ENCODE measurements around the gene WDR38. TPM values are rescaled to one million over a fixed set of nuclear protein-coding genes. Genes with fewer than 3 reads are reported as not detected.

Gene WDR38
- total RNA-seq, 1 experiment from 2014 or later, result not detected

GRCh38 chr9:124882231-124882630, 29.0 kb downstream of the WDR38 start:
- no peak for DNase-seq (ENCODE audit: low spot score)

DNA sequence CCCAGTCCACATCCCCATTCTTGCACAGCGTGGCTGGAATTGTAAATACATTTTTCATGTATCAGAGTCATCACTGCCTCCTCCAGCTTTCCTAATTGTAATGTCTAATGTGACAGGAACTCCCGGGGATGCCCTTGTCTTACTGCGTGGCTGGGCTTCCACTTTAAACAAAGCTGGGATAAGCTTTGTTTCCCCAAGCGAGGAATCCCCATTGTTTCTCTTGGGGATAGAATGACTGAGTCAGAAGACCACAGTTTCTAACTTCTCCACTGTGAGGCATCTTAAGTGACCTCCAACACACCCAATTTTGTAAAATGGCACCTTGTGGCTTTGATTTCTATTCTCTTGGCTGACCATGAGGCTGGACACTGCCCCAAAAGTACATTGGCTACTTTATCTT, 31.1 kb downstream of the WDR38 start:
- DNase-seq (ENCODE audit: low spot score), result no peak

- no peak for DNase-seq (ENCODE audit: low spot score)
Observed at GRCh38 chr9:124885551-124885950, 32.3 kb downstream of the WDR38 start.

- DNase-seq (ENCODE audit: low spot score), result no peak
Observed at GRCh38 chr9:124886461-124886860, 33.2 kb downstream of the WDR38 start.

DNA sequence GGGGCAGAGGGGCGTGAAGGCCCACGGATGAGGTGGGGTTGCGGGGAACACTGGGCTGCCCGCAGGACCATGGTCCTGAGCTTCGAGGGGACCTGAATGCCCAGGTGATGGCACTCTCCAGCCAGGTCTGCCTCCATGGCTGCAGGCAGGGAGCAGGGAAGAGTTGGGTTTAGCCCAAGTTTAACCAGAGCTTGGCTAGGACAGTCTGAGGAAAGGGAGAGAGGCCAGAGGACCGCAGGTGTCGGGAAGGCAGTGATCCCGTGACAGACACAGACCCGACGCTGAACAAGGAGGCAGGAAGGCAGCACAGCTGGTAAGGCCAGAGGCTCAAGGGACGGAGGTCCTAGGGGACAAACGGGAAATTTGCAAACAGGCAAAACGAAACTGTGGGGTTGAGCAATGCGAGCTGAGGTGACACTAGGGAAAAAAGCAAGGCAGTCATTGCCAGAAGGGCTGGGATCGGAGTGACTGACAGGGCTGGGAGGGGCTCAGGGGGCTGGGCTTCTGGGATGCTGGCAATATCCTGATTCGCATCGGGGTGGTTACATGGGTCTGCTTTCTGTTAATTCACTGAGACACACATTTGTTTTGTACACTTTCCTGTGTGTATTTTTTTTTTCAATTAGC, 33.7 kb downstream of the WDR38 start:
- DNase-seq (ENCODE audit: low spot score), result no peak

DNA sequence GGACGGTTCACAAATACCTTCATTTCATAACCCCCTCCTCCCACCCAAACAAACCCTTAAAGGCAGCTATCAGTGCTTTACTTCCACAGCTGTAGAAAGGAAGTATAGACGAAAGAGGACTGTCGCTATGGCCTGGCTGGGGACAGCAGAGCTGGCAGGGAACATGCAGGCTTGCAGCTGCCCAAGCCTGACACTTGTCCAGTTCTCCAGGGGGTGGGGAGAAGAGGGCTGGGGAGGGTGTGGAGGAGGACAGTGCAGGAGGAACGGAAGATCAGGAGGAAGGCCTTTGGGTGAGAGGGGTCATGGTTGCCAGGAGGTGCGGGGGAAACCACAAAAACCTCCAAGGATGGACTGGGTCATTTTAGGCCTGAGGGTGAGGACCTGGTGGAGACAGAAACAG, 34.6 kb downstream of the WDR38 start:
- no peak for DNase-seq (ENCODE audit: low spot score)

DNA sequence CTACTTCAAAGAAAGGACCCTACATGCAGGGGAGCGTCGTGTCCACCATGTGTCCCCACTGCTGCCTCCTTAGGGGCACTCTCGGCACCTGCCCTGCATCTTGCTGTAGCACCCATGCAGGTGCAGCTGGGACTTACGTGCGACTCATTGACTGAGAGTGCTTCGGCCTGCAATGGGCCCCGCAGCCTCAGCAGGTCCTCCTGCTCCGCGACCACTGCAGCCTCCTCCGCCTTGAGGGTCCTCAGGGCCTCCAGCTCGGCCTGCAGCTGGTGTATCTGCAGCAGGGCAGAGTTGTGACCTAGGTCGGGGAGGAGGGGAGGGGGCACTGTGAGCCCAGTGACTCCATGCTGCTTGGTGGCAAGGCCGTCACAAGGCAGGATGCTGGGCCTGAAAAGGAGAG, 35.7 kb downstream of the WDR38 start:
- no peak for DNase-seq (ENCODE audit: low spot score)

- no peak for DNase-seq (ENCODE audit: low spot score)
Observed at GRCh38 chr9:124890179-124890578, 36.9 kb downstream of the WDR38 start.

GRCh38 chr9:124894035-124894740, 40.9 kb downstream of the WDR38 start:
- DNase-seq (ENCODE audit: low spot score), result no peak

DNA sequence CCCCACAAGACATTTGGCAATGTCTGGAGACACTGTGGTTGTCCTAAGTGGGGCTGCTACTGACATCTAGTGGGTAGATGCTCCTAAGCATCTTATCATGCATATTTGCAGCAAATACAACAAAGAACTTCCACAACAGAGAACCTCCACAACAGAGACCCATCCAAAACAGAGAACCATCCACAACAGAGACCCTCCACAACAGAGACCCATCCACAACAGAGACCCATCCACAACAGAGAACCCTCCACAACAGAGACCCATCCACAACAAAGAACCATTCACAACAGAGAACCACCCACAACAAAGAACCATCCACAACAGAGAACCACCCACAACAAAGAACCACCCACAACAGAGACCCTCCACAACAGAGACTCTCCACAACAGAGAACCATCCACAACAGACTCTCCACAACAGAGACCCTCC, 41.5 kb downstream of the WDR38 start:
- DNase-seq (ENCODE audit: low spot score), result peak; percentile 47

DNA sequence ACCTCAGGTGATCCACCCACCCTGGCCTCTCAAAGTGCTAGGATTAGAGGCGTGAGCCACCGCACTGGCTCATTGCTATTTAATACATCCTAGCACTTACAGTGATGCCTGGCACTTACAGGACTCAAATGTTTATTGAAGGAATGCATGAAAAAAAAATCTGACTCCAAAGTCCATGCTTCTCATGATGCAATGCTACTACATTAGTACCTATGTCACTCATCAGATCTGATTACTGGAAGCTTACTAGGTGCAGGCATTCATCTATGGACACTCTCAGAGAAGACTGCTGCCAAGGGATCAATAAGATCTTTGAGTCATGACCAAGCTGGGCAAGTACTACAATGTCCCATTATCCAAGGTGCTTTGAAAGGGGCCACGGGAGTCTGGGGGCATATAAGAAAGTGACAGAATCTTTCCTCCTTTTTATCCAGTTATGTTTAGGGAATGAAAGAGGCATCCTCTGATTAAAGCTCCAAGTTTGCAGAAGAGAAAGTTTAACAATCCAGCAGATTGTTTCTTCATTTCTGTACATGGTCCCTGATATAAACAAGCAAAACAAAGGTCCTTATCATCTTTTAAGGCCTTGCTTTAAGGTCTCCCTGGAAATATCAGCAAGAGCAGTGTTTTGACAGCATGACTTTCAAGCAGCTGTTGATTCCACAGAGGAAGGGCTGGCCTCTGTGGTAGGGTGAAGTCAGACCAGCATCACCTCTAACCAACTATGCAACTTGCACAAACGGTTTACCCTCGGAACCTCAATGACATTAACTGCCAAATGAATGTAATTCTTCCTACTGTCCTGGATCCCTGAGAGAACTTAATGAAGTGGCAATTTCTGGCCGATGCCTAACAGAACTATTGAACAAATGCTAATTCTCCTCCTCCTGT, 44.6 kb downstream of the WDR38 start:
- no peak for DNase-seq (ENCODE audit: low spot score)

- no peak for DNase-seq (ENCODE audit: low spot score)
Observed at GRCh38 chr9:124899845-124900244, 46.6 kb downstream of the WDR38 start.

GRCh38 chr9:124906966-124907365, 53.7 kb downstream of the WDR38 start:
- DNase-seq (ENCODE audit: low spot score), result no peak

Small RNAs within 50 kb of the gene (small RNA-seq; reads per million reads assigned to genes)
- gene RNU4-82P, result not detected

Other genes starting within 250 kb of the WDR38 start
- gene NR6A1, start 82.1 kb upstream of the WDR38 start, total RNA-seq (2014; rRNA removed; shearing (Covaris generic)), result 3.4 and 4.7 TPM in 2 replicates
- gene OLFML2A, start 76.3 kb upstream of the WDR38 start, total RNA-seq (2014; rRNA removed; shearing (Covaris generic)), result 0.21 TPM in 1 of 2 replicates, not detected in the other
- gene RPL35, start 8.5 kb downstream of the WDR38 start, total RNA-seq (2014; rRNA removed; shearing (Covaris generic)), result 3,028 and 3,073 TPM in 2 replicates
- gene ARPC5L, start 8.7 kb downstream of the WDR38 start, total RNA-seq (2014; rRNA removed; shearing (Covaris generic)), result 66.9 and 76.1 TPM in 2 replicates
- 5.0 and 5.4 TPM in 2 replicates for gene GOLGA1, start 87.6 kb downstream of the WDR38 start, total RNA-seq (2014; rRNA removed; shearing (Covaris generic))